Spleen (tissue), 7 donors: Measurements from ENCODE around the gene ROM1.
"Not testable (repeated sequence)": the region's sequence is repeated elsewhere in the genome, so short reads cannot be mapped to it uniquely, and the experiment has no call there.

Experiments used
- POLR2AphosphoS5 ChIP-seq, 3 donors: sonication (generic); formaldehyde crosslinking; IDR thresholded peaks; one replicate each; pipeline ENCODE4 v1.5.1; 2017; ENCODE audit warnings: antibody characterized with exemption in 3 of 3
- TF ChIP-seq, protein P1 (sequence below), 11 experiments: fragments of 200-600 bp in 7 of 11; fragments of 450-650 bp in 4 of 11; sonication (generic) in 4 of 11; IDR thresholded peaks in 8 of 11; conservative IDR thresholded peaks in 3 of 11; 1 replicate in 7 of 11; 2 replicates in 4 of 11; pipeline versions ENCODE4 v1.4.0 to v1.8.0; 2016 to 2021; ENCODE audit warnings: antibody characterized with exemption in 11 of 11, inconsistent platforms in 4 of 11, mild to moderate bottlenecking in 1 of 11
- donor health status: DM: no; HTN: no; CAD: no; lungs with moderate emphysema.
- donor health status: DM: no; HTN: no; CAD: no.
- donor health status: DM: no; HTN: no; CAD: no.

DNA sequence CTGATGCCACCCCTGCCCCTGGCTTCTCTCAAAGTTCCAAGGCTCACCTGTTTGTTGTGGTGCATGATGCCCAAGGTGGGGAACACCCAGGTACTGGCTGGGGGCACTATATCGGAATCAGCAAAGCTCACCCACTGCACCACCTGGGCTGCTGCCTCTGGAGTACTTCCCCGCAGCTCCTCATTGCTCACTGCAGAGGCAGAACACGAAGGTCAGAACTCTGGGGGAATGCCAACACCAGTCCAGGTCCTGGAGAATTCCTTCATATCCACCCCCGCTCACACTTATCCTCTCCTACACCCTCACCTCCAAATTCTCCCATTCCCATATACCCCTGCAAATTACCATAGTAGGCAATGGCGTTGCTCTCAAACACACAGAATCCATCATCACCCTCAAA, 41.6 kb upstream of the ROM1 start:
- not testable (repeated sequence) for TF ChIP-seq POLR2AphosphoS5 (IDR thresholded peaks at IDR 0.05)
- TF ChIP-seq, protein P1, sequence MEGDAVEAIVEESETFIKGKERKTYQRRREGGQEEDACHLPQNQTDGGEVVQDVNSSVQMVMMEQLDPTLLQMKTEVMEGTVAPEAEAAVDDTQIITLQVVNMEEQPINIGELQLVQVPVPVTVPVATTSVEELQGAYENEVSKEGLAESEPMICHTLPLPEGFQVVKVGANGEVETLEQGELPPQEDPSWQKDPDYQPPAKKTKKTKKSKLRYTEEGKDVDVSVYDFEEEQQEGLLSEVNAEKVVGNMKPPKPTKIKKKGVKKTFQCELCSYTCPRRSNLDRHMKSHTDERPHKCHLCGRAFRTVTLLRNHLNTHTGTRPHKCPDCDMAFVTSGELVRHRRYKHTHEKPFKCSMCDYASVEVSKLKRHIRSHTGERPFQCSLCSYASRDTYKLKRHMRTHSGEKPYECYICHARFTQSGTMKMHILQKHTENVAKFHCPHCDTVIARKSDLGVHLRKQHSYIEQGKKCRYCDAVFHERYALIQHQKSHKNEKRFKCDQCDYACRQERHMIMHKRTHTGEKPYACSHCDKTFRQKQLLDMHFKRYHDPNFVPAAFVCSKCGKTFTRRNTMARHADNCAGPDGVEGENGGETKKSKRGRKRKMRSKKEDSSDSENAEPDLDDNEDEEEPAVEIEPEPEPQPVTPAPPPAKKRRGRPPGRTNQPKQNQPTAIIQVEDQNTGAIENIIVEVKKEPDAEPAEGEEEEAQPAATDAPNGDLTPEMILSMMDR (IDR thresholded peaks at IDR 0.05 in 8 of 11, conservative IDR thresholded peaks at IDR 0.05 in 3 of 11): not testable (repeated sequence)
